IPS-15b (cell line): ENCODE data around the gene FAM3B.

Experiments used
- H3K27me3 ChIP-seq: one replicate; pipeline ENCODE4 v1.6.1; 2013; ENCODE audit warnings: low read length; ENCODE audit not compliant: control insufficient read depth, insufficient read depth
- H3K36me3 ChIP-seq: one replicate; pipeline ENCODE4 v1.6.1; 2013; ENCODE audit warnings: low read length; ENCODE audit not compliant: control insufficient read depth, insufficient read depth
- H3K4me1 ChIP-seq: one replicate; pipeline ENCODE4 v1.6.1; 2013; ENCODE audit warnings: mild to moderate bottlenecking, low read length; ENCODE audit not compliant: control insufficient read depth, insufficient read depth
- H3K4me3 ChIP-seq: one replicate; pipeline ENCODE4 v1.5.1; 2013; ENCODE audit warnings: low read depth, low read length
- H3K9ac ChIP-seq: one replicate; pipeline ENCODE4 v1.6.1; 2013; ENCODE audit warnings: low read depth, mild to moderate bottlenecking, low read length
- H3K9me3 ChIP-seq: one replicate; pipeline ENCODE4 v1.6.1; 2013; ENCODE audit warnings: mild to moderate bottlenecking, low read length; ENCODE audit not compliant: control insufficient read depth, insufficient read depth

Gene FAM3B

DNA sequence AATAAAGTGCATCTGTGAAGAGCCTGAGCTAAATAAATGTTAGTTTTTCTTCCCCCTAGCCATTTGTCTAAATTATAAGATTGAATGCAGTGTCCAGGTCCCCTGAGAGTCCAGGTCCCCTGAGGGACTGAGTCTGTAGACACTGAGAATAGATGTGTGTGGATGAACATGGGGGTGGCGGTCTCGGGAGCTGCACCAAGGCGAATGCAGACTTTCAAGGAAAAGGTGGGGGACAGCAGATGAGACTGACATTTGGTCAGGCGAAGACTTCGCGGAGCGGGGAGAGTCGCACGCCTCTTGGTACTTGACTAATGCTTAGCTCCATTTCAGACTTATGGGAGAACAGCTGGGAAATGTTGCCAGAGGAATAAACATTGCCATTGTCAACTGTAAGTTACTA lies 27.5 kb downstream of the FAM3B start:
- no peak overlapping the region for H3K4me3 ChIP-seq

DNA sequence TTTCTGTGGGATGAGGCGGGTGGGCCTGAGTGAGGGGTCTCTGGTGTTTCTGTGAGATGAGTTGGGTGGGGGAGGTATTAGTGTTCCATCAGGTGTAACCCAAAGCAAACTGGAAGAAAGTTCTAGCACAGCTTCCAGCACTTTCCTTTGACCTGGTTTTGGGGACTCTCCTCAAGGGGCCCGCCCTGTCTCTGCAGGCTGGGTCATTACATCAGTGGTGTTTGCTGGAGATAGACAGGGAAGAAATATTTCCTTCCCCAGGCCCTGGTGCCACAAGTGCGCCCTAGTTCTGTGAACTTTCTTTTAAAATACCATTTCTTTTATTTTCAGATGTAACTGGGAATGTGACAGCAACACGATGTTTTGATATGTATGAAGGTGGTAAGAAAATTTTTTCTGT lies 28.8 kb downstream of the FAM3B start:
- H3K27me3 ChIP-seq: peaks cover 2% of the 10 kb centered on the region
- H3K4me1 ChIP-seq: no peaks in the 10 kb centered on the region
- no peaks in the 10 kb centered on the region for H3K36me3 ChIP-seq
- H3K4me3 ChIP-seq: no peak overlapping the region
- H3K9me3 ChIP-seq: no peaks in the 10 kb centered on the region
- H3K9ac ChIP-seq: no peak overlapping the region

More for the DNA sequence above, 27.5 kb downstream of the FAM3B start:
- Histone ChIP-seq H3K27me3 (peaks cover 1% of the 10 kb centered on the region), H3K4me1 (no peaks in the 10 kb centered on the region), H3K36me3 (no peaks in the 10 kb centered on the region), H3K9me3 (no peaks in the 10 kb centered on the region), H3K9ac (no peak overlapping the region)

DNA sequence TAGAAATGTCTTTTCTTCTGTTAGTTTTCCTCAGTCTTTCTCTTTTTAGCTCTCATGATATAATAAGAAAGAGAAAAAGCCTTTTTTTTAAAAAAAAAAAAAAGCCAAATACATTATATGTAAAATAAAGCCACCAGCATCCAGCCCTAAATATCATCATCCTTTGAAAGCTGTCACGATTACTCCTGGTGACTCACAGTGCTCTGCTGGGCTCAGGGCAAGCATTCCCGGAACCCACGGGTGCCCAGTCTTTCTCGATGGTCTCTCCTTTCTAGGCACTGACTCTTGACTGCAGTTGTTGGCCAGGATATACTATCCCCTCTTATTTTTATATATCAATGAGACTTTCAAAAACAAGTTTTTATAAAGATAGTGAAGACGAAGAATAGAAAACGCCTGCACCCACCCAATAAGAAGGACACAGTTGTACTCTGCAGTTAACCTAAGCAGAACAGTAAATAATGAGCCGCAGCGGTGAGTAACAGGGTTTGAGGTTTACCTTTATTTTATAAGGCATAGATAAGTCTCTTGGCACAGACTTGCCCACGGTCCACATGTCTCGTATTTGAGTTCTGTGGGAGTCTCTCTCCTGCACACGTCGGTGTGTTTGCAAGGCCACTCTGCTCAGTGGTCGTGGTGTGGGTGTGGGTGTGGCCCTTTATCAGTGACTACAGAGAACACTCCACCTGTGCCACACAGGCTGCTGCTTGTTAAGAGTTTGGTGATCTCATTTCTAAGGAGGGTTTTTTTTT lies 29.5 kb downstream of the FAM3B start:
- Histone ChIP-seq H3K36me3 (no peaks in the 10 kb centered on the region), H3K4me3 (no peak overlapping the region), H3K9ac (no peak overlapping the region), H3K27me3 (peaks cover 2% of the 10 kb centered on the region), H3K4me1 (no peaks in the 10 kb centered on the region), H3K9me3 (no peaks in the 10 kb centered on the region)

DNA sequence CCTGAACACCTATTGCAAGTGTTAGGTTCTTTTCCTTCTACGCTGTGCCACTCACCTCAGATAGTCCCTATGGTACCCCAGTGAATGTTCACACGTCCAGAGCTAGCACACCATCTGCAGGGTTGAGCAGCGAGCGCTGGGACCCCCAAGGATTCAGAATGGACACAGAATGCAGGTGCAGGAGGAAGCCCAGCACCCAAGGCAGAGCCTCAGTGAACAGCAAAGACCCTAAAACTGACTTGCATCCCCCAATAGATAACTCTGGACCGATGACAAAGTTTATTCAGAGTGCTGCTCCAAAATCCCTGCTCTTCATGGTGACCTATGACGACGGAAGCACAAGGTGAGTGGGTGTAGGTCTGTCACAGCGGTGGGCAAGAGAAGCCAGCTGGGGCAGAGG lies 30.2 kb downstream of the FAM3B start:
- Histone ChIP-seq H3K9me3 (no peaks in the 10 kb centered on the region), H3K36me3 (no peaks in the 10 kb centered on the region), H3K4me1 (no peaks in the 10 kb centered on the region), H3K9ac (no peak overlapping the region), H3K4me3 (no peak overlapping the region), H3K27me3 (peaks cover 2% of the 10 kb centered on the region)

DNA sequence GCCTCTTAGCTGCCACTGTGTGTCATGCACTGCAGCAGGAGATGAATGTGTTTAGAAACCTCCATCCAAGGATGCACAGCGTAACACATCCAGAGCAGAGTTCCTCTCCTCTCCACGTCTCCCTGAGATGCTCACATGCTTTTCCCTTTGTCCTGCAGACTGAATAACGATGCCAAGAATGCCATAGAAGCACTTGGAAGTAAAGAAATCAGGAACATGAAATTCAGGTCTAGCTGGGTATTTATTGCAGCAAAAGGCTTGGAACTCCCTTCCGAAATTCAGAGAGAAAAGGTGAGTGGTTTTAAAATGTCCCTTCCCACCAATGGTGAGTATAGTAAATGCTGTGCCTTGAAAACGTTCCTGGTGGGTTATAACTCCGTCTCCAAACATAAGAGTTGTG lies 31.8 kb downstream of the FAM3B start:
- Histone ChIP-seq H3K27me3 (peaks cover 2% of the 10 kb centered on the region), H3K4me1 (no peaks in the 10 kb centered on the region), H3K4me3 (no peak overlapping the region), H3K9me3 (no peaks in the 10 kb centered on the region), H3K36me3 (no peaks in the 10 kb centered on the region), H3K9ac (no peak overlapping the region)

DNA sequence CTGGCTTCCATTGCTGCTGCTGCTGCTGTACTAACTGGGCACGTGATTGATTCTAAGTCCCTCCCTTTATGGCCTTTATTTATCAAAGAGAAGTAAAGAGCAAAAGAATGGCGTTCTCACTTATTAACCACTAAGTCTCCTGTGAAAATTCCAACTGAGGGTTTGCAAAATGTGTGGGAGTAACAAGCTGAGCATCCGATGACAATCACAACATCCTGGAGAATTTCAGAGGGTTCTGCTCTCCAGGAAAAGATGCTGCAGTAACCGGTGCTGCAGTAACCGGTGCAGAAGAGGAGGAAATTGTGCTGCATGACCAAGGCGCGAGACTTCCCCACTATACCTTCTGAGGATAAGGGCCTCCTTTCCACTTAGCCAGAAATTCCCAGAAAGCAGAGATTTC lies 32.5 kb downstream of the FAM3B start:
- Histone ChIP-seq H3K9ac (no peak overlapping the region), H3K27me3 (peaks cover 2% of the 10 kb centered on the region), H3K4me3 (no peak overlapping the region), H3K36me3 (no peaks in the 10 kb centered on the region), H3K9me3 (no peaks in the 10 kb centered on the region), H3K4me1 (no peaks in the 10 kb centered on the region)

DNA sequence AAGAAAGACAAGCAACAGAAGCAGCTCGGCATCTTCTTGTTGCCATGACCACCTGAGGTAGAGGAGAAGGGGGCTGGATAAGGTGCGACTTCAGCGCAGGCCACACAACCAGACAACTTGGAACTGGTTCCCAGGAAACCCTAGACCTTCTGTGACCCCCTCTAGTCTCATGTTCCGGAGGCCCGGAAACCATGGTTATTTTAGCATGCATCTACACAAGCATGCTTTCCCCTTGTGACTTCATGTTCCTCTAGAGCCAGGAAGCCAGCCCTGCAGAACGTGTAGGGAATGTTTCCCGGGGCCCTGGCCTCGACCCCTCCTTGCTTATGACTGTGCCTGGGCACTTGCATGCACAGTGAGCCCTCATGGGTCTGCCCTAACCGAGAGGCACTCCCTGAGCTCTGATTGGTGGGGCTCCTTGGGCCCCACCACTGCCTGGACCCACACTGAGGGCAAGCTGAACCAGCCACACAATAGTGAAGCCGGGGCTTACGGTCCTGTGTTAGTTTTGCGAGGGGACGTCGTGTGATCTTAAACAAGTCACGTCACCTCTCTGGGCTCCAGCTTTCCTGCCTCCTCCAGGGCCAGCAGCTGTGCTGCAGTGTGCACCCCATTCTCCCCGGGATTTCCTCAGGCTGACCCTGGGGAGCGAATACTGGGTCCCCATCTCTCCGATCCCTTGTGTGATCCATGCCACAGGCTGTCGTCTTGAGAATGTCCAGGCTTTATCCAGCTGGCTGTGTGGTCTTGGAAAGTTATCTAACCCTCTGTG lies 33.2 kb downstream of the FAM3B start:
- Histone ChIP-seq H3K9me3 (no peaks in the 10 kb centered on the region), H3K36me3 (no peaks in the 10 kb centered on the region), H3K27me3 (peaks cover 2% of the 10 kb centered on the region), H3K4me3 (no peak overlapping the region), H3K4me1 (no peaks in the 10 kb centered on the region), H3K9ac (no peak overlapping the region)

DNA sequence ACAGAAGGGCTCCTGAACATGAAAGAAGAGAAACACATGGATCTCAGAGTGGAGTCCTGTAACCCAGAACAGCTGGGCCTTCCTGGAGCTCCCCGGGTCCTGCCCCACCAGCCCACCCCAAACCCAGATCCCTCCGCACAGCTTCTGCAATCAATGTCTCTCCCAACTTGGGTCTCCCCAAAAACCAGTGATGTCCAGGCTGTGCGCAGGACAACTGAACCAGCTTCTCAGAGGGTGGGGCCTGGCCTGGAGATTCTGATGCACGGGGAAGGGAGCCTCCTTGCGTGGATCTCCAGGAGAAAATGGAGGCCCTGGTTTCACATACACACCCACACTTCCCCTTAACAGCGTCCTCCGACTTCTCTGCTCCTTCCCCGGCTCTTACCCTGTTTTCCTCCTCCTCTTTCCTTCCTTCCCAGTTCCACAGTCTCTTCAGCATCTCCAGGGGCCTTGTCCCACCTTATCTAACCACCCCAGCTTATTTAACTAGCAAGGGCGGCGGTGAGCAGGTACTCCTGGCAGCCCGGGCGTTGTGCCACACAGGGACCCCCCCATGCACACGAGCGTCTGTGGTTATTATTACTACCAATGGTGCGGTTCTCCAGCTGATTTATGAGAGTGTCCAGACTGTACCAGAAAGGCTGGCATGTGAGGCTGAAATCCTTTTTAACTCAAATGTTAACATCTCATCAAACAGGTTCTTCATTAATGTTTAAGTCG lies 34.0 kb downstream of the FAM3B start:
- peaks cover 2% of the 10 kb centered on the region for H3K27me3 ChIP-seq
- H3K9me3 ChIP-seq: no peaks in the 10 kb centered on the region
- H3K4me1 ChIP-seq: no peaks in the 10 kb centered on the region
- no peak overlapping the region for H3K9ac ChIP-seq
- no peak overlapping the region for H3K4me3 ChIP-seq
- no peaks in the 10 kb centered on the region for H3K36me3 ChIP-seq

DNA sequence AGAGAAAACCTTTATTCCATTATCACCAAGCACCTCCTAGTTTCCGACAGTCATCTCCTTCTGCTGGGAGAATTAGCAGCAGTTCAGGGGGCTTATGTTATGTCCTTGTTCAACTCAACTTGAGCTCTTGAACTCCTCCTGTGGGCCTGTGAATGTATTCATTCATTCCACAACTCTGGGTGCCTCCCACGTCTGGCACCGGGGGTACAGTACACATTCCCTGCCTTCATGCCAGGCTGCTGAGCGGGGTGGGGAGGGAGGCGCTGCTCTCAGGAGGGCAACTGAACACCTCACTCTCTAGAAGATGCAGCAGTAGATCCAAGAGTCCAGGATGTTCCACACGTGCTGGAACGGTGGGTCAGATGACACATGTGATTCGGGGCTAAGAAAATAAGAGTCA lies 40.9 kb downstream of the FAM3B start:
- peaks cover 2% of the 10 kb centered on the region for H3K4me1 ChIP-seq
- H3K9ac ChIP-seq: no peak overlapping the region
- H3K4me3 ChIP-seq: no peak overlapping the region
- H3K27me3 ChIP-seq: no peaks in the 10 kb centered on the region
- no peaks in the 10 kb centered on the region for H3K36me3 ChIP-seq
- no peaks in the 10 kb centered on the region for H3K9me3 ChIP-seq

DNA sequence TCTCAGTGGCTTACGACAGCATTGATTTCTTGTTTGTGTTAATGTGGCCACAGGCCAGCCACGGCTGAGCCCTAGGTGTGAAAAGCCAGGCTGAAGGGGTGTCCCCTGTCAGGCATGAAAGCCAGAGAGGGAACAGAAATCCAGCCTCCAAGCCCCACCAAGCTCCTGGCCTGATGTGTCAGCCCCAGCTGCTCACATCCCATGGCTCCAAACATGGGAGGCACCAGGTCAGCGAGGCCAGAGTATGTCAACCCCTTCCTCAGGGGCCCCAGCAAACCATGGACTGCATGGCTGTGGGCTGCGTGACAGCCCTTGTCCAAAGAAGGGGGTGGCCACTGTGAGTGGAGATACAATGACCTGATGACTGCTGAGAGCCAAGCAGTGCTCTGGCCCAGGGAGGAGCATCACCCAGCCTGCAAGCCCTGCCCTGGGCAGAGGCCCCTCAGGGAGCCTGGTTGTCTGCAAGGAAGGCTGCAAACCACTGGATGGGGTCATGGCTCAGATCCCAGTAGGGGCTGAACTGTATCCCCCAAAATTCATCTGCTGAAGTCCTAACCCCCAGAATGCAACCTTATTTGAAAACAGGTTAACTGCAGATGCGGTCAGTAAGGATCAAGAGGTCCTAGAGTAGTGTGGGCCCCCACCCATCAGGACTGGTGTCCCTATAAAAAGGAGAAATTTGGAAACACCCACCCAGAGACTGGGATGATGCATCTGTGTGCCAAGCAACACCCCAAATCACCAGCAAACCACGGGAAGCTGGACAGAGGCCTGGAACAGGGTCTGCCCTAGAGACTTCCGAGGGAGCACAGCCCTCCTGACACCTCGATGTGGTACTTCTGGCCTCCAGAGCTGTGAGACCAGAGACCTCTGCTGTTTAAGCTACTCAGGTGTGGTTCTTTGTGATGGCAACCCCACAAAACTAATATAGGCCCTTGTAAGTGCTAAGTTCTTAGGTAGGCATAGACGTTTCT lies 41.9 kb downstream of the FAM3B start:
- Histone ChIP-seq H3K9ac (no peak overlapping the region), H3K4me1 (peaks cover 2% of the 10 kb centered on the region), H3K27me3 (no peaks in the 10 kb centered on the region), H3K9me3 (no peaks in the 10 kb centered on the region), H3K4me3 (no peak overlapping the region), H3K36me3 (no peaks in the 10 kb centered on the region)

DNA sequence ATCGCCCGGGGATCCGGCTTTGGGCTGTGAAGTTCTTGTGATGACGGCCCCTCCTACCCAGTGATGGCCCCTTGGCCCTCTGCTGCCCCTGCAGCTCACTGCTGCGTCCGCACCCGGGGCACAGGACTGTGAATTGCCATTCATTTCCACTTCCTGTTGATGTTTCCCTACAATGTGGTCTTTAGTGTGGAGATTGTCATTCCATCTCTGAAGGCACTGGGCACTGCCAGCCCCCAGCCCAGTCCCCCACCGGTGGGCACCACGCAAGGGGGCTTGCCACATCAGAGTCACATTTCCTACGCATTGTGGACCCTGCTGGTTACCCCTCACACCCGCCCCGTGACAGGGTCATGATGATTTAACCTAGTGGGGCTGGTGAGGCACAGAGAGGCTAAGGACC lies 42.7 kb downstream of the FAM3B start:
- Histone ChIP-seq H3K4me3 (no peak overlapping the region), H3K4me1 (peaks cover 2% of the 10 kb centered on the region), H3K9me3 (no peaks in the 10 kb centered on the region), H3K27me3 (no peaks in the 10 kb centered on the region), H3K36me3 (no peaks in the 10 kb centered on the region), H3K9ac (no peak overlapping the region)
